ENCODE measurements around the gene CD4.
A peak's percentile ranks its signal among the peaks of the same experiment; 100 is the strongest.

The CD4 gene

DNA sequence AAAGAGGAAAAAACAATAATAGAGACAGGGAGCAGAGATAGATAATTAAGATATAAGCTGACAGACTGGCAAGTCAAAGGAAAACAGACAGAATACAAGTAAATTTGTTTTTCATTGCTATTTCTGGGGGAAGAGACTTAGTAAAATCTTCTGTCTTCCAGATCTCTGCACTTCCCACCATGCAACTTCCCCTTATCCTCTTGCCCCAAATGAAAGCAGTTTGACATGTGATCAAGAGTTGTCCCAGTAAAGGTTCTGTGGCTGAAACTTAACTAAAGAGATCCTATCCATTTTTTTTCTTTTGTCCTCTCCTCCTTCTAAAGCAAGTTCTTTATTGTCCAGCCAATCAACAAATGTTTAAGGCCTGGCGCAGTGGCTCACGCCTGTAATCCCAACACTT lies 34.9 kb upstream of the CD4 start:
- 0 out of 2 replicates have a peak overlapping the region, but pooled peaks have one; percentile 12 for H3K27ac ChIP-seq
- ChIA-PET CTCF (interaction anchor here (0.8 to 2.5 kb wide), 11 partner anchors 9 to 81 kb away, joined by 3 to 27 read pairs (median 5); partner anchors contain the start of genes LAG3, P3H3 and PTMS), POLR2A (ENCODE audit: low non-redundant PET) (no interaction called here)
- TF ChIP-seq, protein P1, sequence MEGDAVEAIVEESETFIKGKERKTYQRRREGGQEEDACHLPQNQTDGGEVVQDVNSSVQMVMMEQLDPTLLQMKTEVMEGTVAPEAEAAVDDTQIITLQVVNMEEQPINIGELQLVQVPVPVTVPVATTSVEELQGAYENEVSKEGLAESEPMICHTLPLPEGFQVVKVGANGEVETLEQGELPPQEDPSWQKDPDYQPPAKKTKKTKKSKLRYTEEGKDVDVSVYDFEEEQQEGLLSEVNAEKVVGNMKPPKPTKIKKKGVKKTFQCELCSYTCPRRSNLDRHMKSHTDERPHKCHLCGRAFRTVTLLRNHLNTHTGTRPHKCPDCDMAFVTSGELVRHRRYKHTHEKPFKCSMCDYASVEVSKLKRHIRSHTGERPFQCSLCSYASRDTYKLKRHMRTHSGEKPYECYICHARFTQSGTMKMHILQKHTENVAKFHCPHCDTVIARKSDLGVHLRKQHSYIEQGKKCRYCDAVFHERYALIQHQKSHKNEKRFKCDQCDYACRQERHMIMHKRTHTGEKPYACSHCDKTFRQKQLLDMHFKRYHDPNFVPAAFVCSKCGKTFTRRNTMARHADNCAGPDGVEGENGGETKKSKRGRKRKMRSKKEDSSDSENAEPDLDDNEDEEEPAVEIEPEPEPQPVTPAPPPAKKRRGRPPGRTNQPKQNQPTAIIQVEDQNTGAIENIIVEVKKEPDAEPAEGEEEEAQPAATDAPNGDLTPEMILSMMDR (conservative IDR thresholded peaks at IDR 0.05; ENCODE audit: low read depth) = no peak
- DNase-seq (ENCODE audit: low spot score) = no peak

- no peak for DNase-seq (ENCODE audit: low spot score)
- H3K27ac ChIP-seq = no peak overlapping the region
- POLR2A ChIA-PET (ENCODE audit: low non-redundant PET) = no interaction called here
- CTCF ChIA-PET = no interaction called here
- TF ChIP-seq, protein P1 (conservative IDR thresholded peaks at IDR 0.05; ENCODE audit: low read depth) = no peak
Observed at GRCh38 chr12:6757028-6757690, 32.2 kb upstream of the CD4 start.

GRCh38 chr12:6758506-6759095 lies 30.7 kb upstream of the CD4 start:
- no peak for DNase-seq (ENCODE audit: low spot score)
- H3K27ac ChIP-seq = no peak overlapping the region
- TF ChIP-seq, protein P1 (conservative IDR thresholded peaks at IDR 0.05; ENCODE audit: low read depth) = no peak
- ChIA-PET POLR2A (ENCODE audit: low non-redundant PET) (no interaction called here), CTCF (interaction anchor here (1.0 kb wide), 1 partner anchor 8 kb away, joined by 3 read pairs; no protein-coding TSS in a partner anchor)

DNA sequence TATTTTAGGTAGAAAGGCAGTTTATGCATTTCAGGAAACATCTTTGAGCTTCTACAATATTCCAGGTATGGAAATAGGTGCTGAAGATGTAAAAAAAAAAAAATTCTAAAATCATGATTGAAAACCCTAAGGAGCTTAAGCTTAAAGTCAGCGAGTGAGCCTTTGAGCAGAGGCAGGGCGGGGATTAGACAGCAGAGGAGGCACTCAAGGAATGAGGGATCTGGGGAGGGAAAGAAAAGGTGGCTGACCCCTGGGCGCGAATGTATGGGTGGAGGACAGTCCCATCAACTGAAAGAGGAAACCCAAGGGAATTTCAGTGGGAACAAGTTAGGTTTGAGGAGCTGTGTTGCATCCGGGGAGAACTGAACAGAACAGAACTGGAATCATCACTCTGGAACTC lies 29.6 kb upstream of the CD4 start:
- TF ChIP-seq, protein P1 (conservative IDR thresholded peaks at IDR 0.05; ENCODE audit: low read depth) = no peak
- POLR2A ChIA-PET (ENCODE audit: low non-redundant PET) = no interaction called here
- CTCF ChIA-PET = no interaction called here
- H3K27ac ChIP-seq = no peak overlapping the region
- DNase-seq (ENCODE audit: low spot score) = no peak

DNA sequence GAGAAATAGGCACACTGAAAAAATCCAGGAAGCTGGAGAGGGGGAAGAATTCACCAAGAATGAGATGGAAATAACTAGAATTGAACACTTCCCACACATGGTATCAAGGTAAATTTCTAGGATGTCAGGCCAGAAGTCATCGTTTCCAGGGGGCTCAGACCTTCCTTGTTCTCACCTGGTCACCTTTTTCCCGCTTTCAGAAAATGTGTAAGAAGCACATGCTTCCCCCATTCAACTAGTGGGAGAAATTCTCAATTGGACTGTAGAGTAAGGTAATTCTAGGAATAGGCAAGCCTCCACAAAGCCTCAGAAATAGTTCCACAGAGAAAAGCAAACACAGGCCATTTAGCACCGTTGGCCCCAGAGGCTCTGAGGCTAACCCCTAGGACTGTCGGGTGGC lies 25.9 kb upstream of the CD4 start:
- ChIA-PET CTCF (interaction anchor here (0.7 kb wide), 1 partner anchor 9 kb away, joined by 5 read pairs; no protein-coding TSS in a partner anchor), POLR2A (ENCODE audit: low non-redundant PET) (no interaction called here)
- DNase-seq (ENCODE audit: low spot score) = no peak
- TF ChIP-seq, protein P1 (conservative IDR thresholded peaks at IDR 0.05; ENCODE audit: low read depth) = no peak
- H3K27ac ChIP-seq = peak overlapping the region; percentile 94

GRCh38 chr12:6764011-6764828 lies 25.1 kb upstream of the CD4 start:
- ChIA-PET CTCF (interaction anchor here (0.7 kb wide), 1 partner anchor 10 kb away, joined by 5 read pairs; no protein-coding TSS in a partner anchor), POLR2A (ENCODE audit: low non-redundant PET) (interaction anchor here (1.0 kb wide), 1 partner anchor 11 kb away, joined by 3 read pairs; the partner anchor contains the start of gene MLF2)
- peak overlapping the region; percentile 94 for H3K27ac ChIP-seq
- TF ChIP-seq, protein P1 (conservative IDR thresholded peaks at IDR 0.05; ENCODE audit: low read depth) = no peak
- DNase-seq (ENCODE audit: low spot score) = peak; percentile 95

All from RWPE1 (cell line).